GM19397 (cell line): ENCODE results near the gene ADAMTS12.

Experiments
- ATAC-seq: cut with Tn5 transposase; IDR thresholded peaks from one replicate; pipeline ENCODE4 v1.9.1; 2021; ENCODE audit warnings: mild to moderate bottlenecking, moderate library complexity; ENCODE audit not compliant: unreplicated experiment

The ADAMTS12 gene

GRCh38 chr5:33608344-33609041, 283.3 kb downstream of the ADAMTS12 start:
- ATAC-seq: no peak

- ATAC-seq: no peak
Observed at GRCh38 chr5:33604503-33604902, 287.3 kb downstream of the ADAMTS12 start.

GRCh38 chr5:33601881-33602280, 289.9 kb downstream of the ADAMTS12 start:
- no peak for ATAC-seq

GRCh38 chr5:33595303-33595702, 296.5 kb downstream of the ADAMTS12 start:
- no peak for ATAC-seq

GRCh38 chr5:33594006-33594405, 297.8 kb downstream of the ADAMTS12 start:
- ATAC-seq: no peak

- no peak for ATAC-seq
Observed at GRCh38 chr5:33592245-33592644, 299.5 kb downstream of the ADAMTS12 start.

- ATAC-seq: no peak
Observed at GRCh38 chr5:33588654-33589372, 303.0 kb downstream of the ADAMTS12 start.

GRCh38 chr5:33583332-33583731, 308.5 kb downstream of the ADAMTS12 start:
- ATAC-seq: no peak

GRCh38 chr5:33582417-33582816, 309.4 kb downstream of the ADAMTS12 start:
- ATAC-seq: no peak

- no peak for ATAC-seq
Observed at GRCh38 chr5:33579789-33580188, 312.0 kb downstream of the ADAMTS12 start.

GRCh38 chr5:33579152-33579551, 312.6 kb downstream of the ADAMTS12 start:
- ATAC-seq: no peak

GRCh38 chr5:33576726-33577590, 314.8 kb downstream of the ADAMTS12 start:
- ATAC-seq: no peak

- ATAC-seq: no peak
Observed at GRCh38 chr5:33565324-33565723, 326.5 kb downstream of the ADAMTS12 start.

GRCh38 chr5:33563983-33564908, 327.5 kb downstream of the ADAMTS12 start:
- no peak for ATAC-seq

GRCh38 chr5:33563530-33563929, 328.3 kb downstream of the ADAMTS12 start:
- ATAC-seq: no peak

- ATAC-seq: no peak
Observed at GRCh38 chr5:33558489-33558888, 333.3 kb downstream of the ADAMTS12 start.

GRCh38 chr5:33557605-33558004, 334.2 kb downstream of the ADAMTS12 start:
- no peak for ATAC-seq

- no peak for ATAC-seq
Observed at GRCh38 chr5:33556330-33557328, 335.2 kb downstream of the ADAMTS12 start.

GRCh38 chr5:33549982-33550567, 341.7 kb downstream of the ADAMTS12 start:
- ATAC-seq: no peak
